ENCODE measurements around the gene TMEM86B.
"Not testable (repeated sequence)": the region's sequence is repeated elsewhere in the genome, so short reads cannot be mapped to it uniquely, and the experiment has no call there.

The TMEM86B gene

GRCh38 chr19:55216461-55217198, 11.9 kb downstream of the TMEM86B start:
- peak; percentile 77 for DNase-seq

GRCh38 chr19:55213547-55213946, 15.0 kb downstream of the TMEM86B start:
- no peak for DNase-seq

GRCh38 chr19:55212447-55212846, 16.1 kb downstream of the TMEM86B start:
- peak; percentile 57 for DNase-seq

GRCh38 chr19:55209693-55210472, 18.7 kb downstream of the TMEM86B start:
- DNase-seq = no peak

GRCh38 chr19:55208880-55209692, 19.5 kb downstream of the TMEM86B start, which contains the start of gene PTPRH:
TSS of gene PTPRH (minus strand) at chr19:55209501. CDS start at chr19:55209433, 68 bp downstream.
- DNase-seq = no peak

GRCh38 chr19:55206664-55207500, 21.7 kb downstream of the TMEM86B start:
- peak; percentile 57 for DNase-seq

GRCh38 chr19:55202199-55202598, 26.4 kb downstream of the TMEM86B start:
- not testable (repeated sequence) for DNase-seq

GRCh38 chr19:55199620-55200204, 28.9 kb downstream of the TMEM86B start:
- no peak for DNase-seq

GRCh38 chr19:55198651-55199050, 29.9 kb downstream of the TMEM86B start:
- DNase-seq = no peak

GRCh38 chr19:55197528-55197927, 31.0 kb downstream of the TMEM86B start:
- no peak for DNase-seq

- no peak for DNase-seq
These were observed 31.8 kb downstream of the TMEM86B start for GRCh38 chr19:55196803-55197202.

GRCh38 chr19:55193481-55193880, 35.1 kb downstream of the TMEM86B start:
- no peak for DNase-seq

- DNase-seq = no peak
These were observed 39.1 kb downstream of the TMEM86B start for GRCh38 chr19:55189403-55189835.

- DNase-seq = no peak
These were observed 39.9 kb downstream of the TMEM86B start for GRCh38 chr19:55188625-55189024.

GRCh38 chr19:55186080-55186479, 42.5 kb downstream of the TMEM86B start:
- DNase-seq = no peak

- no peak for DNase-seq
These were observed 46.8 kb downstream of the TMEM86B start for GRCh38 chr19:55181740-55182139.

- peak; percentile 49 for DNase-seq
These were observed 48.7 kb downstream of the TMEM86B start, which contains the start of gene SYT5 for GRCh38 chr19:55179606-55180484. TSS of gene SYT5 (minus strand) at chr19:55180289. CDS start at chr19:55179041, 1,248 bp downstream.

- DNase-seq = peak; percentile 88
These were observed 49.6 kb downstream of the TMEM86B start for GRCh38 chr19:55178781-55179599.

Data from stimulated activated CD4-positive, alpha-beta T cell treated with anti-CD3 and anti-CD28 coated beads, Interleukin-1b, Interleukin-23, amount 100 ng/mL, for 48 hours (primary cell).